ENCODE measurements around the gene TMOD4.

The TMOD4 gene

GRCh38 chr1:151133018-151133806 lies 42.6 kb downstream of the TMOD4 start:
- DNase-seq (ENCODE audit: extremely low read depth, low read depth): no peak
- no peak for TF ChIP-seq CTCF (IDR thresholded peaks at IDR 0.05; ENCODE audit: low read depth, low read length, missing control alignments)
- H3K4me3 ChIP-seq (replicated peaks; ENCODE audit: low read depth, low read length): no peak overlapping the region

- no peak for DNase-seq (ENCODE audit: extremely low read depth, low read depth)
- no peak overlapping the region for H3K4me3 ChIP-seq (replicated peaks; ENCODE audit: low read depth, low read length)
- TF ChIP-seq CTCF (IDR thresholded peaks at IDR 0.05; ENCODE audit: low read depth, low read length, missing control alignments): no peak
These were observed 43.3 kb downstream of the TMOD4 start for GRCh38 chr1:151132335-151133017.

- TF ChIP-seq CTCF (IDR thresholded peaks at IDR 0.05; ENCODE audit: low read depth, low read length, missing control alignments): no peak
- H3K4me3 ChIP-seq (replicated peaks; ENCODE audit: low read depth, low read length): peak overlapping the region; percentile 21; the same call in 1 of the 2 replicates
- no peak for DNase-seq (ENCODE audit: extremely low read depth, low read depth)
These were observed 44.0 kb downstream of the TMOD4 start for GRCh38 chr1:151131701-151132334.

GRCh38 chr1:151130987-151131586 lies 44.7 kb downstream of the TMOD4 start:
- TF ChIP-seq CTCF (IDR thresholded peaks at IDR 0.05; ENCODE audit: low read depth, low read length, missing control alignments): no peak
- peak; percentile 53 for DNase-seq (ENCODE audit: extremely low read depth, low read depth)
- H3K4me3 ChIP-seq (replicated peaks; ENCODE audit: low read depth, low read length): peak overlapping the region; percentile 21

- no peak for TF ChIP-seq CTCF (IDR thresholded peaks at IDR 0.05; ENCODE audit: low read depth, low read length, missing control alignments)
These were observed 47.0 kb downstream of the TMOD4 start for GRCh38 chr1:151128800-151129199.

GRCh38 chr1:151124763-151125403 lies 50.9 kb downstream of the TMOD4 start:
- TF ChIP-seq CTCF (IDR thresholded peaks at IDR 0.05; ENCODE audit: low read depth, low read length, missing control alignments): no peak
- no peak overlapping the region for H3K4me3 ChIP-seq (replicated peaks; ENCODE audit: low read depth, low read length)
- no peak for DNase-seq (ENCODE audit: extremely low read depth, low read depth)

More at GRCh38 chr1:151128800-151129199, 47.0 kb downstream of the TMOD4 start:
- DNase-seq (ENCODE audit: extremely low read depth, low read depth): no peak
- H3K4me3 ChIP-seq (replicated peaks; ENCODE audit: low read depth, low read length): no peak overlapping the region

All from HFF-Myc (cell line).